ENCODE measurements around the gene ATG2A. TPM values are rescaled to one million over a fixed set of nuclear protein-coding genes. Genes with fewer than 3 reads are reported as not detected.

ATG2A gene
- total RNA-seq, 4 donors from 2014 or later: 33.0 to 93.6 (median 45.8) TPM

GRCh38 chr11:64885367-64886286 lies 31.4 kb downstream of the ATG2A start:
- Histone ChIP-seq H3K27ac (no peak overlapping the region), H3K4me3 (no peak overlapping the region), H3K4me1 (peaks cover 0 to 31% (median 16%) of the 10 kb centered on the region in 4 donors), H3K36me3 (no peaks in the 10 kb centered on the region), H3K27me3 (no peaks in the 10 kb centered on the region), H3K9me3 (no peaks in the 10 kb centered on the region)
- peak in 1 of 2 donors; percentile 16 for TF ChIP-seq EP300 (IDR thresholded peaks at IDR 0.05)
- no peak for TF ChIP-seq POLR2A (IDR thresholded peaks at IDR 0.05)
- no peak for DNase-seq (ENCODE audit: low spot score in 2 of 2)
- WGBS, 2 donors: 81 to 86% methylated on average over 15 of the region's 15 CpGs

DNA sequence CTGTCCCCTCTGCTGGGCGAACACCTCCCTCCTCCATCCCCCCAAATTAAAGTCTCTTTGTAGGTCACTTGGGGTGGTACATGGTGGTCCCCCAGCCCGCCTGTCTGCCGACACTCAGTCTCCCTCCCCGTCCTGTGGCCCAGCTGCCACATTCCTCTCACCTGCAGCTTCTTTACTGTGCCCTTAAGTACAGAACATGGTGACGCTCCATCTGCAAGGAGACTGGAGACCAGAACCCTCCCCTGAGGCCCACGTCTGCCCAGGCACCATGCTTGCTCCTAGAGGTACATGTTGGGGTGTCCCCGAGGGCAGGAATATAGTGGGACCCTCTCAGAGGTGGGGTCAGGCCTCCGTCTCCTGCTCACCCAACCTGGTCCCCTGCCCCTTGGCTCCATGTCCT lies 33.0 kb downstream of the ATG2A start:
- Histone ChIP-seq H3K27ac (peak overlapping the region in 2 of 4 donors; percentile 90 to 98), H3K36me3 (no peaks in the 10 kb centered on the region), H3K4me3 (no peak overlapping the region), H3K9me3 (no peaks in the 10 kb centered on the region), H3K4me1 (peaks cover 3 to 47% (median 30%) of the 10 kb centered on the region in 4 donors), H3K27me3 (no peaks in the 10 kb centered on the region)
- no peak for DNase-seq (ENCODE audit: low spot score in 2 of 2)
- TF ChIP-seq CTCF (IDR thresholded peaks at IDR 0.05) (no peak), EP300 (IDR thresholded peaks at IDR 0.05) (no peak), POLR2A (IDR thresholded peaks at IDR 0.05) (no peak)
- 88 to 93% methylated on average over 8 of the region's 8 CpGs for WGBS, 2 donors

GRCh38 chr11:64883575-64883974 lies 33.4 kb downstream of the ATG2A start:
- Histone ChIP-seq H3K27ac (peak overlapping the region in 2 of 4 donors; percentile 90 to 98), H3K36me3 (no peaks in the 10 kb centered on the region), H3K27me3 (no peaks in the 10 kb centered on the region), H3K9me3 (no peaks in the 10 kb centered on the region), H3K4me3 (no peak overlapping the region), H3K4me1 (peaks cover 3 to 47% (median 31%) of the 10 kb centered on the region in 4 donors)
- TF ChIP-seq POLR2A (IDR thresholded peaks at IDR 0.05) (no peak), CTCF (IDR thresholded peaks at IDR 0.05) (no peak), EP300 (IDR thresholded peaks at IDR 0.05) (no peak)
- DNase-seq (ENCODE audit: low spot score in 2 of 2): no peak
- 86% methylated on average over 5 of the region's 5 CpGs; no CpG with 5 or more reads in 1 of the 2 donors for WGBS, 2 donors

GRCh38 chr11:64882243-64882642 lies 34.8 kb downstream of the ATG2A start:
- no peak for DNase-seq (ENCODE audit: low spot score in 2 of 2)
- WGBS, 2 donors: 60 to 77% methylated on average over 5 of the region's 5 CpGs
- Histone ChIP-seq H3K9me3 (no peaks in the 10 kb centered on the region), H3K27me3 (no peaks in the 10 kb centered on the region), H3K36me3 (no peaks in the 10 kb centered on the region), H3K4me1 (peaks cover 3 to 39% (median 27%) of the 10 kb centered on the region in 4 donors), H3K4me3 (no peak overlapping the region), H3K27ac (peak overlapping the region in 3 of 4 donors; percentile 20 to 98 (median 90))
- TF ChIP-seq EP300 (IDR thresholded peaks at IDR 0.05): no peak
- no peak for TF ChIP-seq CTCF (IDR thresholded peaks at IDR 0.05)
- no peak for TF ChIP-seq POLR2A (IDR thresholded peaks at IDR 0.05)

DNA sequence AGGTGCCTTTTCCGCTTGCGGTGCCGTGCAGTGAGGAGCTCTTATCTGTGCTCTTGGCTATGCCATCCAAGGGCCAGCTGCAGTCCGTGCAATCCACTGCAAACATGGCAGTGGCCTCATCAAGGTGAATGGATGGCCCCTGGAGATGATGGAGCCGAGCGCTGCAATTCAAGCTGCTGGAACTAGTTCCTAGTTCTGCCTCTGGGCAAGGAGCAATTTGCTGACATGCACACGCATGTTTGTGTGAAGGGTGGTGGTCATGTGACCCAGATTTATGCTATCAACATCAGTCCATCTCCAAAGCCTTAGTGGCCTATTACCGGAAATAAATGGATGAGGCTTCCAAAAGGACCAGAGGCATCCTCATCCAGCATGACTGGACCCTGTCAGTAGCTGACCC lies 35.5 kb downstream of the ATG2A start:
- Histone ChIP-seq H3K4me3 (no peak overlapping the region), H3K27ac (peak overlapping the region in 3 of 4 donors; percentile 90 to 98 (median 94)), H3K36me3 (no peaks in the 10 kb centered on the region), H3K4me1 (peaks cover 3 to 46% (median 35%) of the 10 kb centered on the region in 4 donors), H3K27me3 (no peaks in the 10 kb centered on the region), H3K9me3 (no peaks in the 10 kb centered on the region)
- DNase-seq (ENCODE audit: low spot score in 2 of 2): no peak
- WGBS, 2 donors: 91 to 92% methylated on average over 8 of the region's 8 CpGs
- TF ChIP-seq CTCF (IDR thresholded peaks at IDR 0.05) (no peak), POLR2A (IDR thresholded peaks at IDR 0.05) (no peak), EP300 (IDR thresholded peaks at IDR 0.05) (no peak)
